Embryonic facial prominence (tissue), 1 donor: Measurements from ENCODE around the gene PERCC1.
"Not testable (repeated sequence)": the region's sequence is repeated elsewhere in the genome, so short reads cannot be mapped to it uniquely, and the experiment has no call there.

Experiments
- DNase-seq: peaks from one replicate; pipeline ENCODE4 v3.0.0-alpha.2; 2016; ENCODE audit errors: extremely low spot score

PERCC1 gene

GRCh38 chr16:1434644-1435592 lies 4.0 kb downstream of the PERCC1 start:
- DNase-seq: no peak

DNA sequence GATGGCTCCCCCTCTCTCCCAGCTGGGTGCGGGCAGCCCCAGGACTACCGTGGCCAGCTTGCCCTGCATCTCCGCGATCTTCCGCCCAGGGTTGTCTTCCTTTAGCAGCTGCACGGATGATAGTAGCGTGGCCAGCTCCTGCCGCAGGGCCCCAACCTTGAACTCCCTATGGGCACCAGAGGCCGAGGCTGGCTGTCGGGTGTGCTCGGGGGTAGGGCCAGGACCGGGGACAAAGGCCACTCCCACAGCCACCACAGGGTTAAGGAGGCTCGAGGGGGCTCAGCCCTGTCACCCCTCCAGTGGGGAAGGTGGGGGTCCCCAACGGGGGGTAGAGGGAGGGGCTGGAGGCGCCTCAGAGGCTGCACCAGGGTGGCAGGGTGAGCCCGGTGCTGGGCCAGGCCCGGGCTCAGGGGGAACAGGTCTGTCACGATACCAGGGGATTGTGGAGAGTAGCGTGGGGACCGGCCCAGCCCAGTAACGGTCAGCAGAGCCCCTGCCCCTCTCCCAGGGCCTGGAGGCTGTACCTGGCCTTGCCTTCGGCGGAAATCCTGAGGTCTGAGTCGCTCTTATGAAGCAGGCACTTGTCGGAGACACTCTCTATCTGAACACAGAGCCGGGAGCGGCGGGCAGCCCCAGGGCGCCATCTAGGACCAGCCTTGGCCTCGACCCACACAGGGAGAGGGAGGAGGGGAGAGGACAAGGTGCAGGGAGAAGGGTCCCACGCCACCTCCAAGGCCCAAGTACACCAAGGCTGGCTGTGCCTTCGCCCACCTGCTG lies 5.2 kb downstream of the PERCC1 start:
- no peak for DNase-seq

DNA sequence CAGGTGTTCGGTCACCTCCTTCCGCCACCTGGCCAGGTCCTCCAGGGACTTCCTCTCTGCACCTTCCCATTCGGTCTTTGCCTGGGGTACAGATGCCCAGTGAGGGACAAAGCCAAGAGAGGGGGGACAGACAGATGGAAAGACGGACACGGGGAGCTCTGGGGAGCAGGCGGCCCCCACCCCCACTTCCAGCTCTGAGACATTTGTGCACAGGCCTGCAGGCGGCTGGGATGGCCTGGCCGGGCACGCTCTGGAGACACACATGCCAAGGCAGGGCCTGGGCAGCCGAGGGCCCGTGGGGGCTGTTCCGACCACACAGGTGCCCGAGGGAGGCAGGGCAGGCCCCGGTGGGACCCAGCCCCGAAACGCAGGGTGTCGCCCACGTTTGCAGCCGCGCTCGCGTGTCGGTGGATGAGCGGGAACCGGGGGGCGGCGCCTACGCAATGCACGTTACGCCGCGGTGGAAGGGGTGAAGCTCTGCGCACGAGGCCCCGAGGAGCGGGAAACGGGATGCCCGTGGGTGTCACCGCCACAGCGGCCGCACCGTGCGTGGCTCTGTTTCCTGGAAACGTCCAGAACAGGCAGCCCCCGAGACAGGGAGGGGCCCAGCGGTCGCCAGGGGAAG lies 6.0 kb downstream of the PERCC1 start:
- no peak for DNase-seq

GRCh38 chr16:1437606-1438005 lies 6.7 kb downstream of the PERCC1 start:
- DNase-seq: no peak

DNA sequence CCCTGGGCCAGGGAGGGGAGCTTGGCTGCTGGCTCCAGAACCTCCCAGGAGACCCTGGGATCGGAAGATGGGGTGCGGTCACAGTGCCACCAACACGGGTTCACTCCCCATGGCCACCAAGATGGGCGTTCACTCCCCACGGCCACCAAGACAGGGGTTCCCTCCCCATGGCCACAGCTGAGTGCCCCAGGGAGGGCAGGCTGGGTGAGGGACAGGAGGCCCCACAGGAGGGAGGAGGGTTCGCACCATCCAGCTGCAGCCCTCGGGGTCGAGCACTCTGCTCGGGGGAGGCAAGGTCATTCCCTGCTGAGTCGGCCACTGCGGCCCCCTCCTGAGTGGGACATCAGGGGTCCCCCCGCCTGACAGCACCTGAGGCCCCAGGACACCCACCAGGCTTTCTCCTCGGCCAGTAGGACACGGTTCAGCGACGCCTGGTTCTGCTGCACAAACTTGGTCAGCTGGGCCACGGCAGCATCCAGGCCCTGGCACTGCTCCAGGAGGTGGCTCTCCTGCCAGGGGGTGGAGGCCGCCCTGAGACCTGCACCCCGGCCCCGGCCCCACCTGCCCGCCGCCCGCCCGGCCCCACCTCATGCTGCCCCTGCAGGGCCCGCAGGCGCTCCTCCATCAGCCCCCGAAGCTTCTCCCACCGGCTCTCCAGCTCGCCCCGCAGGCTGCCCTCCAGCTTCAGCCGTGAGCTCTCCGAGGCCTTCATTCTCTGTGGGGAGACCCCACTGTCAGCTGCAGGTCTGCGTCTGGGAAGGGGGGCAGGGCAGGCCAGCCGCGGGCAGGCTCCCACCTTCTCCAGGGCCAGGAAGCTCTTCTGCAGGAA lies 7.6 kb downstream of the PERCC1 start:
- DNase-seq: no peak

- no peak for DNase-seq
These were observed 8.3 kb downstream of the PERCC1 start for GRCh38 chr16:1439058-1439698.

DNA sequence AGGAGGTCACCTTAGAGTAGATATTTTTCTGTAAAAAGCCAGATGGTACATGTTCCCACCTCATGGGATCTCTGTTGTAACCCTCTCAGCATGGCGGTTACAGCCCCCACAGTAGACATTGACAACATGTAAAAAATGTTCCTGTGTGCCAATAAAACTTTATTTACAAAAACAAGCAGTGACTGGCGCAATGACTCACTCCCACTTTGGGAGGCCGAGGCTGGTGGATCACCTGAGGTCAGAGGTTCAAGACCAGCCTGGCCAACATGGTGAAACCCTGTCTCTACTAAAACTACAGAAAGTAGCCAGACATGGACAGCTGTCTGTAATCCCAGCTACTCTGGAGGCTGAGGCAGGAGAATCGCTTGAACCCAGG lies 8.8 kb downstream of the PERCC1 start:
- not testable (repeated sequence) for DNase-seq

DNA sequence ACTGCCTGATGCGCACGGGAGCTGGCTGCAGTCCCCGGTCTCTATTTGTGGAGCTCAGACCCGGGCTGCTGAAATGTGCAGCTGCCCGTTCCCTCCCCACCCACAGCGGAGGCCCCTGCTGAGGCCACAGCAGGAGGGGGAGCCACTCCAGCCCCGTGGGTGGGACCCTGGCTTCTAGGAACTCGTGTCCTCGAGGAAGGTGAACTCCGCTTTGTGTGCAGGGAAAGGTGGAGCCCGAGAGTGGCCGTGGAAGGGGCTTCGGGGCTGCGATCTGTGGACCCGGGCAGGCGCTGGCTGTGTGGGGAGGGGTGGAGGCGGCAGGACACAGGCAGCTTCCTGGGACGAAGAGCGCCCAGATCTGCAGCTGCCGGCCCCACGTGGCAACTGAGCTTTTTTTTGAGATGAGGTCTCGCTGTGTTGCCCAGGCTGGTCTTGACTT lies 10.5 kb downstream of the PERCC1 start:
- no peak for DNase-seq

DNA sequence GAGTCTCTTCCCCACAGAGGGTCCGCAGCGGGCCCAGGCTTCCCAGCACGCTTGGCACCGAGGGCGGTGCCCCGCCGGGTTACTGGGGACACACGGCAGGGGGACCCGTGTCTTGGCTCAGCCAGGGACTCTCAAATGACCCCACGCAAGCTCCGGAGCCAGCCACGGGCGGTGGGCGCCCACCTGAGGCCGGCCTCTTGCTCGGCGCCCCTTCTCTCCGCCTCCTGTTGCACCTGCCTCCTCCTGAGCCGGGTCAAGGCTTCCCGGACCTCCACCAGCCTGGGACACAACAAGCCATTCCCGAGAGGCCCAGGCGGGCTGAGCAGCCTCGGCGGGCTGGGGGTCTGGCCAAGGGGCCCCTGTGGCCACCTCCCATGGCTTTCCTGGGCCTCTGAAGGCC lies 11.8 kb downstream of the PERCC1 start:
- no peak for DNase-seq

DNA sequence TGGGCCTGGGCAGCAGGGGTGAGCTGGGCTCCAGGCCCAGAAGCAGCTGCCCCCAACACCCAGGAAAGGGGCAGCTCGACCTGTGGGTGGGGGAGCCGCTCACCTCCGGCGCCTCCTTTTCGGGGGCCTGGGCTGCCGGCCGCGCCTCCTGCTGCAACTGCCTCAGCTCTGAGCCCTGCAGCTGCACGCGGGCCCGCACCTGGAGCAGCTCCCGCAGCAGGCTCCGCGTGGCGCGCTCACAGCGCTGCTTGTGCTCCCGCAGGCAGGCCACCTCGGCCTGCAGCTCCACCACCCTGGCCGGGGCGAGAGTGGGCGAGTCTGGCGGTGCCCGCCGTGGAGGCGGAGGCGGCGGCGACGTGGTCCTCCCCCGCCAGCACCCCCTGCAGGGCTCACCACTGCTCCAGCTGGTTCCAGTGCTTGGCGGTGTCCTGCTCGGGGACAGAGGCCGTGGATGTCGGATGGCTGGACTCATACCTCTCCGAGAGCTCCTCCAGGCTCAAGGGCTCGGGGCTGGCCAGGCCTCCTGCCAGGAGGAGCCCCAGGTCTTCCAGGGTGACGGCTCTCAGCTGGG lies 12.6 kb downstream of the PERCC1 start:
- DNase-seq: no peak

GRCh38 chr16:1443980-1444729 lies 13.3 kb downstream of the PERCC1 start, which contains the start of gene CCDC154:
CCDC154 (minus strand) TSS chr16:1444556; CDS start chr16:1444322, 234 bp downstream.
- DNase-seq: no peak

DNA sequence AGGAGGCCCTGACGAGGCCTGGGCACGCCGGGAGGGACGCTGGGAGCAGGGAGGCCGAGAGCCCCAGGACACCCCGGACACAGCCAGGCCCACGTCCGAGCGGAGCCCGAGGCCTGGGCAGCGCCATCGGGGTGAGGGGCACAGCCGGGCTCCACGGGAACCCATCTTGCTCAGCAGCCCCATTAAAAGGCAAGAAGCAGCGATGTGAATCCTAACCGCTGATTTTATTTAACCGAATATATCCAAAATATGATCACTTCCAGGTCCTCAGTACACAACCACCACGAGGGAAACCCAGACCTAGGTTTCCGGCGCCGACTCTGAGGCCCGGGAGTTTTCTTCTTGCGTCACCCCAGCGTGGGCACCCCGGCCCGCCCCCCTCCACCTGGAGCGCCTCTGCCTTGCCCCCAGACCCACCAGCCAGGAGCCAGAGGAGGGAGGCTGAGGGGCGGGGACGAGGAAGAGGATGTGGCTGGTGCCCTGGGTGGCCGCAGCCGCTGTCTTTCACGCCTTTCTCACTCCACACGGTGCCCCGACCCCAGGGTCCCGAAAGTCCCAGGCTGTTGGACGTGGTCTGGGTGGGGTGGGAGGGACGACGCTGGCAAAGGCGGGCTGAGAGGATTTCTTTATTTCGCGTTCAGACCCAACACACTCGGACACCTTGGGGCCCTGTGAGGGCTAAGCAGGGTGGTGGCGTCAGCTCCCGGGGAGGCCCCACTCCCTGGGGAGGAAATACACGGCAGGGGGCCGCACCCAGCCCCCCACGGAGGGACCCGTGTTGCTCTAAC lies 14.0 kb downstream of the PERCC1 start:
- no peak for DNase-seq

GRCh38 chr16:1445518-1446203 lies 14.8 kb downstream of the PERCC1 start:
- no peak for DNase-seq

- no peak for DNase-seq
These were observed 15.6 kb downstream of the PERCC1 start for GRCh38 chr16:1446296-1447080.

- DNase-seq: no peak
These were observed 17.1 kb downstream of the PERCC1 start for GRCh38 chr16:1447965-1448364.

GRCh38 chr16:1448536-1449116 lies 17.7 kb downstream of the PERCC1 start:
- DNase-seq: no peak

GRCh38 chr16:1449201-1449788 lies 18.4 kb downstream of the PERCC1 start:
- DNase-seq: no peak
